ENCODE measurements around the gene DIPK1C.

DIPK1C gene

GRCh38 chr18:74420481-74420880 lies 36.6 kb downstream of the DIPK1C start:
- DNase-seq (ENCODE audit: low read depth, low spot score): no peak

- no peak for DNase-seq (ENCODE audit: low read depth, low spot score)
These were observed 37.3 kb downstream of the DIPK1C start for GRCh38 chr18:74419761-74420160.

- DNase-seq (ENCODE audit: low read depth, low spot score): no peak
These were observed 39.1 kb downstream of the DIPK1C start for GRCh38 chr18:74418023-74418422.

- no peak for DNase-seq (ENCODE audit: low read depth, low spot score)
These were observed 41.0 kb downstream of the DIPK1C start for GRCh38 chr18:74416124-74416523.

- DNase-seq (ENCODE audit: low read depth, low spot score): no peak
These were observed 42.1 kb downstream of the DIPK1C start for GRCh38 chr18:74414953-74415515.

- no peak for DNase-seq (ENCODE audit: low read depth, low spot score)
These were observed 43.3 kb downstream of the DIPK1C start for GRCh38 chr18:74413836-74414235.

GRCh38 chr18:74412116-74412880 lies 44.8 kb downstream of the DIPK1C start:
- DNase-seq (ENCODE audit: low read depth, low spot score): no peak

GRCh38 chr18:74411475-74411874 lies 45.6 kb downstream of the DIPK1C start:
- no peak for DNase-seq (ENCODE audit: low read depth, low spot score)

GRCh38 chr18:74410441-74410992 lies 46.6 kb downstream of the DIPK1C start:
- DNase-seq (ENCODE audit: low read depth, low spot score): no peak

GRCh38 chr18:74407888-74408287 lies 49.2 kb downstream of the DIPK1C start:
- DNase-seq (ENCODE audit: low read depth, low spot score): no peak

GRCh38 chr18:74402806-74403433 lies 54.2 kb downstream of the DIPK1C start:
- DNase-seq (ENCODE audit: low read depth, low spot score): no peak

- DNase-seq (ENCODE audit: low read depth, low spot score): no peak
These were observed 56.3 kb downstream of the DIPK1C start for GRCh38 chr18:74400813-74401212.

- no peak for DNase-seq (ENCODE audit: low read depth, low spot score)
These were observed 57.8 kb downstream of the DIPK1C start for GRCh38 chr18:74399091-74399887.

- DNase-seq (ENCODE audit: low read depth, low spot score): no peak
These were observed 59.5 kb downstream of the DIPK1C start for GRCh38 chr18:74397572-74397971.

- no peak for DNase-seq (ENCODE audit: low read depth, low spot score)
These were observed 60.6 kb downstream of the DIPK1C start for GRCh38 chr18:74396171-74397169.

- DNase-seq (ENCODE audit: low read depth, low spot score): no peak
These were observed 61.4 kb downstream of the DIPK1C start for GRCh38 chr18:74395648-74396154.

- DNase-seq (ENCODE audit: low read depth, low spot score): no peak
These were observed 62.1 kb downstream of the DIPK1C start for GRCh38 chr18:74395006-74395405.

- no peak for DNase-seq (ENCODE audit: low read depth, low spot score)
These were observed 64.8 kb downstream of the DIPK1C start for GRCh38 chr18:74392323-74392722.

- DNase-seq (ENCODE audit: low read depth, low spot score): no peak
These were observed 66.2 kb downstream of the DIPK1C start for GRCh38 chr18:74390900-74391299.

GRCh38 chr18:74389991-74390390 lies 67.1 kb downstream of the DIPK1C start:
- DNase-seq (ENCODE audit: low read depth, low spot score): no peak
